Measurements from ENCODE around the gene BHLHE23.

The BHLHE23 gene

DNA sequence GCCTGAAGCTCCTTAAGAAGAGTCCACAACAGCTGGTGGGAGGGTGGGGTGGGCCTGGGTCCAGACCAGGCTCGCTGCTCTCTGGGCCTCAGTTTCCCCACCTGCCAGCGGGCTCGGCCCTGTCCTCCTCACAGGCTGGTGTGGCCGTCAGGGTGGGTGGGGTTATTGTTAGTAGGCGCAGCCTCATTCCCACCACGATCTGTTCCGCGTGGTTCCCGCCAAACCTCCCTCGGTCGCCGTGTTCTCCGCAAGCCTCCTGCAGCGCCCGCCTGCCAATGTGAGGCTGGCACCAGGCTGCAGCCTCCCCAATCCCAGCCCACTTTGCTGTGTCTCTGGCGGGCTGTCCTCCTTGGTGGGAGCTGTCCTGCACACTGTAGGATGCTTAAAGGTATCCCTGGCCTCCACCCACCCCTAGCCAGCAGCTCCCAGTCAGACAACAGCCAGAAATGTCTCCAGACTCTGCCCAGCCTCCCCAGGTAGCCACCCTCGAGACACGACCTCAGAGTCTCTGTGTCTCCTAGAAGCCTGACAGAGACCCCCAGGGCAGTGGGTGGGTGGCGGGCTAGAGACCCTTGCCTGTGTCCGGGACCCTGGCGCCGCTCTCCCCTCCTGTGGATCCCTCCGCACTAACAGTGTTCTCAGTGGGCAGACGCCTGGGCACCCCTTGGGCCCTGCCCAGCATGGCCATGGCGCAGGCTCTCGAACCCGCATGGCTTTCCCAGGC lies 39.0 kb downstream of the BHLHE23 start:
- H3K4me3 ChIP-seq (ENCODE audit: low read depth in 1 of 5, low read length in 5 of 5), result no peak overlapping the region
- peaks cover 12 to 36% (median 31%) of the 10 kb centered on the region in 5 donors for H3K27me3 ChIP-seq (ENCODE audit: control insufficient read depth in 5 of 5, insufficient read depth in 4 of 5, low read length in 5 of 5)
- H3K9ac ChIP-seq (ENCODE audit: low read length in 5 of 5), result no peak overlapping the region
- no peak overlapping the region for H3K27ac ChIP-seq (ENCODE audit: low read depth, low read length)
- peaks cover 2 to 7% (median 4%) of the 10 kb centered on the region in 5 donors for H3K4me1 ChIP-seq (ENCODE audit: control insufficient read depth in 5 of 5, insufficient read depth in 5 of 5, low read length in 5 of 5)
- H3K9me3 ChIP-seq (ENCODE audit: control insufficient read depth in 5 of 5, low read length in 5 of 5), result no peaks in the 10 kb centered on the region
- peaks cover 0 to 3% (median 0%) of the 10 kb centered on the region in 5 donors for H3K36me3 ChIP-seq (ENCODE audit: control insufficient read depth in 5 of 5, insufficient read depth in 5 of 5, low read length in 5 of 5)

GRCh38 chr20:62967149-62967501 lies 39.6 kb downstream of the BHLHE23 start:
- Histone ChIP-seq H3K9me3 (ENCODE audit: control insufficient read depth in 5 of 5, low read length in 5 of 5) (no peaks in the 10 kb centered on the region), H3K4me3 (ENCODE audit: low read depth in 1 of 5, low read length in 5 of 5) (no peak overlapping the region), H3K36me3 (ENCODE audit: control insufficient read depth in 5 of 5, insufficient read depth in 5 of 5, low read length in 5 of 5) (peaks cover 0 to 3% (median 0%) of the 10 kb centered on the region in 5 donors), H3K4me1 (ENCODE audit: control insufficient read depth in 5 of 5, insufficient read depth in 5 of 5, low read length in 5 of 5) (peaks cover 0 to 2% (median 0%) of the 10 kb centered on the region in 5 donors), H3K27ac (ENCODE audit: low read depth, low read length) (no peak overlapping the region), H3K9ac (ENCODE audit: low read length in 5 of 5) (no peak overlapping the region), H3K27me3 (ENCODE audit: control insufficient read depth in 5 of 5, insufficient read depth in 4 of 5, low read length in 5 of 5) (peaks cover 10 to 32% (median 27%) of the 10 kb centered on the region in 5 donors)

- H3K9me3 ChIP-seq (ENCODE audit: control insufficient read depth in 5 of 5, low read length in 5 of 5), result no peaks in the 10 kb centered on the region
- H3K4me1 ChIP-seq (ENCODE audit: control insufficient read depth in 5 of 5, insufficient read depth in 5 of 5, low read length in 5 of 5), result peaks cover 0 to 2% (median 0%) of the 10 kb centered on the region in 5 donors
- no peak overlapping the region for H3K4me3 ChIP-seq (ENCODE audit: low read depth in 1 of 5, low read length in 5 of 5)
- no peak overlapping the region for H3K27ac ChIP-seq (ENCODE audit: low read depth, low read length)
- peaks cover 0 to 3% (median 0%) of the 10 kb centered on the region in 5 donors for H3K36me3 ChIP-seq (ENCODE audit: control insufficient read depth in 5 of 5, insufficient read depth in 5 of 5, low read length in 5 of 5)
- H3K27me3 ChIP-seq (ENCODE audit: control insufficient read depth in 5 of 5, insufficient read depth in 4 of 5, low read length in 5 of 5), result peaks cover 10 to 26% (median 21%) of the 10 kb centered on the region in 5 donors
- H3K9ac ChIP-seq (ENCODE audit: low read length in 5 of 5), result no peak overlapping the region
Observed at GRCh38 chr20:62966212-62967148, 40.3 kb downstream of the BHLHE23 start.

DNA sequence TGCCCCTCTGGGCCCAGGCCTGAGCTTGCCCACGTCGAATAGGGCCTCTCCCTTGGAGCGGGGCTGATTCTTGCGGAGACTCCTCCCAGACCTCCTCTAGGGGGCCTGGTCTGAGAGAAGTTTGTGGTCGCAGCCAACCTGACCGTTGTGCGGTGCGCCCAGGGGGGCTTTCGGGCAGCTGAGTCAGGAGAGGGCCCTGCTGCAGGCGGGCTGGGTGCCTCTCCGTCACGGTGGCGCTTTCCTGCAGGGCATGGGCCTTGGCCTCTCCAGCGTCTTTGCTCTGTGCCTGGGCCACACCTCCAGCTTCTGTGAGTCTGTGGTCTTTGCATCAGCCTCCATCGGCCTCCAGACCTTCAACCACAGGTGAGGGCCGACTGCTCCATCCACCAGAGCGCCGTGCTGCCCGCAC lies 41.4 kb downstream of the BHLHE23 start:
- H3K9ac ChIP-seq (ENCODE audit: low read length in 5 of 5), result no peak overlapping the region
- no peak overlapping the region for H3K4me3 ChIP-seq (ENCODE audit: low read depth in 1 of 5, low read length in 5 of 5)
- peaks cover 0 to 2% (median 0%) of the 10 kb centered on the region in 5 donors for H3K4me1 ChIP-seq (ENCODE audit: control insufficient read depth in 5 of 5, insufficient read depth in 5 of 5, low read length in 5 of 5)
- H3K36me3 ChIP-seq (ENCODE audit: control insufficient read depth in 5 of 5, insufficient read depth in 5 of 5, low read length in 5 of 5), result peaks cover 0 to 3% (median 0%) of the 10 kb centered on the region in 5 donors
- peaks cover 7 to 15% (median 11%) of the 10 kb centered on the region in 5 donors for H3K27me3 ChIP-seq (ENCODE audit: control insufficient read depth in 5 of 5, insufficient read depth in 4 of 5, low read length in 5 of 5)
- no peaks in the 10 kb centered on the region for H3K9me3 ChIP-seq (ENCODE audit: control insufficient read depth in 5 of 5, low read length in 5 of 5)
- H3K27ac ChIP-seq (ENCODE audit: low read depth, low read length), result no peak overlapping the region

- Histone ChIP-seq H3K9me3 (ENCODE audit: control insufficient read depth in 5 of 5, low read length in 5 of 5) (no peaks in the 10 kb centered on the region), H3K27me3 (ENCODE audit: control insufficient read depth in 5 of 5, insufficient read depth in 4 of 5, low read length in 5 of 5) (peaks cover 2 to 9% (median 7%) of the 10 kb centered on the region in 5 donors), H3K4me1 (ENCODE audit: control insufficient read depth in 5 of 5, insufficient read depth in 5 of 5, low read length in 5 of 5) (peaks cover 0 to 2% (median 0%) of the 10 kb centered on the region in 5 donors), H3K9ac (ENCODE audit: low read length in 5 of 5) (no peak overlapping the region), H3K4me3 (ENCODE audit: low read depth in 1 of 5, low read length in 5 of 5) (no peak overlapping the region), H3K27ac (ENCODE audit: low read depth, low read length) (no peak overlapping the region), H3K36me3 (ENCODE audit: control insufficient read depth in 5 of 5, insufficient read depth in 5 of 5, low read length in 5 of 5) (peaks cover 0 to 4% (median 0%) of the 10 kb centered on the region in 5 donors)
Observed at GRCh38 chr20:62964700-62965099, 42.1 kb downstream of the BHLHE23 start.

DNA sequence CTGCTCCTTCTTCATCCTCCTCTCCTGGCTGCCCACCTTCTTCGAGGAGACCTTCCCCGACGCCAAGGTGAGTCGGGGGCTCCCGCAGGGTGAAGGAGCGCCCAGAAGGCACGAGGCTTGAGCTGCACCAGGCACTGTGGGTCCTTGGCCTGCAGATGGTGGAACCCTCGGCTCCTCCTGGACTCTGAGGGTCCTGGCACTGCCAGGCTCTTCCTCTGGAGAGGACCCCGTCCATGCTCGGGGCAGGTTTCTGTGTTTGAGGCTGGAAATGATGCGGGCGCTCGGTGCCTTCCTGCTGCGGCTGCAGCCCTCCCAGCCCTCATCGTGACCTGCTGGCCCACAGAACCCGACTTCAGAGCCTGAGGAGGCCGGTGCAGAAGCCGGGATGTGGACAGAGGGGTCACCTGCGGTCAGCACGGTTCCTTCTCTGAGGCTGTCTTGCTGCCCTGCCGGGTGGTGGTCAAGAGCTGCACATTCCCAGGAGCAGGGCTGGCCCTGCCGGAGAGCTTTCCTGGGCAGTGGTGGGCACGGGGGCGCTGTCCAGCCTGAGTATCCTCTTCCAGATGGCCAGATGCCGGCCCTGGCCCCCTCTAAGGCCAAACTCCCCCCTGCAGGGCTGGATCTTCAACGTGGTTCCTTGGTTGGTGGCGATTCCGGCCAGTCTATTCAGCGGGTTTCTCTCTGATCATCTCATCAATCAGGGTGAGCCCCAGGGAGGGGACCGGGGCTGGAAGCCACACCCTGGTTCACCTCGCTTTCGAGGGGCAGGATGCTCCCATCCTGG lies 43.0 kb downstream of the BHLHE23 start:
- H3K4me3 ChIP-seq (ENCODE audit: low read depth in 1 of 5, low read length in 5 of 5), result no peak overlapping the region
- no peak overlapping the region for H3K27ac ChIP-seq (ENCODE audit: low read depth, low read length)
- no peak overlapping the region for H3K9ac ChIP-seq (ENCODE audit: low read length in 5 of 5)
- peaks cover 0 to 2% (median 0%) of the 10 kb centered on the region in 5 donors for H3K4me1 ChIP-seq (ENCODE audit: control insufficient read depth in 5 of 5, insufficient read depth in 5 of 5, low read length in 5 of 5)
- H3K9me3 ChIP-seq (ENCODE audit: control insufficient read depth in 5 of 5, low read length in 5 of 5), result no peaks in the 10 kb centered on the region
- peaks cover 0 to 4% (median 0%) of the 10 kb centered on the region in 5 donors for H3K36me3 ChIP-seq (ENCODE audit: control insufficient read depth in 5 of 5, insufficient read depth in 5 of 5, low read length in 5 of 5)
- peaks cover 2 to 9% (median 5%) of the 10 kb centered on the region in 5 donors for H3K27me3 ChIP-seq (ENCODE audit: control insufficient read depth in 5 of 5, insufficient read depth in 4 of 5, low read length in 5 of 5)

GRCh38 chr20:62962891-62963613 lies 43.7 kb downstream of the BHLHE23 start:
- peaks cover 0 to 4% (median 0%) of the 10 kb centered on the region in 5 donors for H3K36me3 ChIP-seq (ENCODE audit: control insufficient read depth in 5 of 5, insufficient read depth in 5 of 5, low read length in 5 of 5)
- H3K9me3 ChIP-seq (ENCODE audit: control insufficient read depth in 5 of 5, low read length in 5 of 5), result no peaks in the 10 kb centered on the region
- H3K4me3 ChIP-seq (ENCODE audit: low read depth in 1 of 5, low read length in 5 of 5), result no peak overlapping the region
- H3K27me3 ChIP-seq (ENCODE audit: control insufficient read depth in 5 of 5, insufficient read depth in 4 of 5, low read length in 5 of 5), result peaks cover 0 to 9% (median 5%) of the 10 kb centered on the region in 5 donors
- no peak overlapping the region for H3K27ac ChIP-seq (ENCODE audit: low read depth, low read length)
- H3K4me1 ChIP-seq (ENCODE audit: control insufficient read depth in 5 of 5, insufficient read depth in 5 of 5, low read length in 5 of 5), result peaks cover 0 to 2% (median 0%) of the 10 kb centered on the region in 5 donors
- no peak overlapping the region for H3K9ac ChIP-seq (ENCODE audit: low read length in 5 of 5)

DNA sequence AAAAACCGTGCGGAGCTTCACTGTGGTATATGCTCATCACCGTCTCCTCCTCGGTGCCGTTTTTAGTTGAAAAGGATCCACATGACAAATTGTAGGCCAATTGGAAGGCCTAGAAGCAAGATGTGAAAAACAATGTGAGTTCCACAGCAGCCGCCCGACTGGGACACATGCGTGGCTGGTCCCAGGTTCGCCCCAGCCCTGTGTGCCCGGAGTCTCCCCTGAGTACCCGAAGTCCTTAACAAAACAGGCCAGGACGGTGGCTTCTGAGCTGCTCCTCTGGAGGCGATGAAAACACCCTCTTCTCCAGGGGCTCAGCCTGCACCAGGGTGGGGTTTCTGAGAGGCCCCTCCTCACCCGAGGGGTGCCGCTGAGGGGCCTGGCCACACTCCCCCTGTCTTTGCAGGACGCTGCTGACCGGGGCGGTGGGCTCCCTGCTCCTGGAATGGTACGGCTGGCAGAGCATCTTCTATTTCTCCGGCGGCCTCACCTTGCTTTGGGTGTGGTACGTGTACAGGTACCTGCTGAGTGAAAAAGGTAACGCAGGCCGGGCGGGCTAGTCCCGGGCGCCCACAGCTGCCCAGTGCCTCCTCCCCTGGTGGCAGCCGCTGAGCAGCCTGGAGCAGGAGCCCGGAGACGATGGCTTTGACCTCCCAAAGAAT lies 44.4 kb downstream of the BHLHE23 start:
- Histone ChIP-seq H3K27me3 (ENCODE audit: control insufficient read depth in 5 of 5, insufficient read depth in 4 of 5, low read length in 5 of 5) (peaks cover 0 to 9% (median 5%) of the 10 kb centered on the region in 5 donors), H3K4me1 (ENCODE audit: control insufficient read depth in 5 of 5, insufficient read depth in 5 of 5, low read length in 5 of 5) (peaks cover 0 to 2% (median 0%) of the 10 kb centered on the region in 5 donors), H3K36me3 (ENCODE audit: control insufficient read depth in 5 of 5, insufficient read depth in 5 of 5, low read length in 5 of 5) (peaks cover 0 to 9% (median 0%) of the 10 kb centered on the region in 5 donors), H3K9me3 (ENCODE audit: control insufficient read depth in 5 of 5, low read length in 5 of 5) (no peaks in the 10 kb centered on the region), H3K9ac (ENCODE audit: low read length in 5 of 5) (no peak overlapping the region), H3K4me3 (ENCODE audit: low read depth in 1 of 5, low read length in 5 of 5) (no peak overlapping the region), H3K27ac (ENCODE audit: low read depth, low read length) (no peak overlapping the region)

Data from subcutaneous abdominal adipose tissue (tissue), 5 donors.